AG04450 (cell line): ENCODE measurements around the gene TSFM. TPM values are rescaled to one million over a fixed set of nuclear protein-coding genes. Genes with fewer than 3 reads are reported as not detected.

Experiments used
- CTCF ChIA-PET: fragments of 300-600, 350-600 bp; formaldehyde crosslinking; extraction: SDS; loops from one replicate; lab custom pipeline; 2022; ENCODE audit warnings: antibody characterized with exemption, inconsistent platforms; lab: Charles Lee
- POLR2A ChIA-PET: fragments of 350-600 bp; formaldehyde crosslinking; extraction: SDS; loops from one replicate; lab custom pipeline; 2021; ENCODE audit warnings: antibody characterized with exemption, inconsistent platforms; lab: Yijun Ruan, JAX
- DNase-seq: peaks from one replicate; pipeline ENCODE4 v3.0.0-alpha.2; 2011; ENCODE audit warnings: low read depth, low spot score
- H3K27ac ChIP-seq: one replicate; pipeline ENCODE4 v1.5.1; 2012; ENCODE audit warnings: low read depth, low read length, control low read depth
- H3K27me3 ChIP-seq: one replicate; pipeline ENCODE4 v1.6.0; 2012; ENCODE audit warnings: low read length; ENCODE audit not compliant: control insufficient read depth, insufficient read depth
- H3K4me3 ChIP-seq: 2 replicates; pipeline ENCODE4 v1.5.1; 2011; ENCODE audit warnings: mild to moderate bottlenecking, low read depth, low read length, control low read depth
- H3K9me3 ChIP-seq: 2 replicates; pipeline ENCODE4 v1.5.1; 2012; ENCODE audit warnings: low read length; ENCODE audit not compliant: control insufficient read depth, insufficient read depth
- CTCF ChIP-seq: IDR thresholded peaks from 2 replicates; pipeline ENCODE4 v1.5.1; 2011; ENCODE audit warnings: low read depth, low read length, control low read depth, inconsistent platforms
- polyA plus RNA-seq: library from polyadenylated mRNA; depleted of rRNA; stranded (reverse); fragments of >200 nt; gene quantifications from 2 replicates; pipeline ENCODE4 v1.2.3, GENCODE V29; 2011

TSFM gene
- polyA plus RNA-seq, 1 experiment: 22.3 TPM

GRCh38 chr12:57826966-57827365 is 44.4 kb downstream of the TSFM start:
- CTCF ChIA-PET: interaction anchor here (1.4 to 7.8 kb wide), 2 partner anchors 44 to 78 kb away, joined by 4 to 63 read pairs; partner anchors contain the start of gene TSFM

GRCh38 chr12:57829025-57829777 is 46.6 kb downstream of the TSFM start:
- Histone ChIP-seq H3K9me3 (no peaks in the 10 kb centered on the region), H3K27me3 (no peaks in the 10 kb centered on the region), H3K27ac (peak overlapping the region; percentile 43), H3K4me3 (no peak overlapping the region)
- DNase-seq: no peak
- no peak for TF ChIP-seq CTCF
- ChIA-PET CTCF (interaction anchor here (1.1 to 7.8 kb wide), 2 partner anchors 26 to 76 kb away, joined by 3 to 63 read pairs; no protein-coding TSS in a partner anchor), POLR2A (interaction anchor here (1.0 kb wide), 1 partner anchor 35 kb away, joined by 3 read pairs; no protein-coding TSS in a partner anchor)

More at GRCh38 chr12:57826966-57827365, 44.4 kb downstream of the TSFM start:
- no peak for DNase-seq
- no peak for TF ChIP-seq CTCF
- H3K27ac ChIP-seq: no peak overlapping the region
- POLR2A ChIA-PET: interaction anchor here (0.6 kb wide), 1 partner anchor 34 kb away, joined by 3 read pairs; no protein-coding TSS in a partner anchor
- no peaks in the 10 kb centered on the region for H3K27me3 ChIP-seq
- no peak overlapping the region for H3K4me3 ChIP-seq
- no peaks in the 10 kb centered on the region for H3K9me3 ChIP-seq

- CTCF ChIA-PET: interaction anchor here (1.3 to 7.8 kb wide), 2 partner anchors 65 to 75 kb away, joined by 6 to 63 read pairs; no protein-coding TSS in a partner anchor
- H3K27ac ChIP-seq: no peak overlapping the region
- POLR2A ChIA-PET: no interaction called here
- no peak overlapping the region for H3K4me3 ChIP-seq
- H3K9me3 ChIP-seq: no peaks in the 10 kb centered on the region
- H3K27me3 ChIP-seq: no peaks in the 10 kb centered on the region
- no peak for TF ChIP-seq CTCF
- no peak for DNase-seq
Measured at GRCh38 chr12:57830393-57830792, 47.8 kb downstream of the TSFM start.

- no peak overlapping the region for H3K4me3 ChIP-seq
- ChIA-PET POLR2A (interaction anchor here (1.0 to 2.8 kb wide), 6 partner anchors 10 to 73 kb away, joined by 3 to 10 read pairs (median 6); partner anchors contain the start of gene CTDSP2), CTCF (interaction anchor here (0.6 to 2.3 kb wide), 9 partner anchors 10 to 1571 kb away, joined by 3 to 43 read pairs (median 5); partner anchors contain the start of gene CTDSP2)
- H3K27me3 ChIP-seq: no peaks in the 10 kb centered on the region
- TF ChIP-seq CTCF: no peak
- DNase-seq: no peak
- H3K27ac ChIP-seq: peak overlapping the region; percentile 21
- H3K9me3 ChIP-seq: no peaks in the 10 kb centered on the region
Measured at GRCh38 chr12:57832966-57833365, 50.4 kb downstream of the TSFM start.
